Bronchial epithelial cell (primary cell): ENCODE measurements around the gene SPATA33. TPM values are rescaled to one million over a fixed set of nuclear protein-coding genes. Genes with fewer than 3 reads are reported as not detected.

Experiments used
- DNase-seq: peaks from one replicate; pipeline ENCODE4 v3.0.0-alpha.2; 2010; ENCODE audit warnings: low read depth
- FAIRE-seq: peaks from 2 replicates; lab custom pipeline; 2011; peaks lifted over from hg19 to GRCh38; lab: Jason Lieb, UNC
- H3K27me3 ChIP-seq: 2 replicates; pipeline ENCODE4 v1.5.1; 2011; ENCODE audit warnings: low read length; ENCODE audit not compliant: control insufficient read depth, insufficient read depth
- H3K36me3 ChIP-seq: 2 replicates; pipeline ENCODE4 v1.5.1; 2011; ENCODE audit warnings: low read length; ENCODE audit not compliant: control insufficient read depth, insufficient read depth
- H3K4me3 ChIP-seq: 2 replicates; pipeline ENCODE4 v1.5.1; 2011; ENCODE audit warnings: mild to moderate bottlenecking, low read depth, low read length, control low read depth
- total RNA-seq: library from RNA; depleted of rRNA; stranded (reverse); fragments of >200 nt; gene quantifications from 2 replicates; pipeline ENCODE4 v1.2.1, GENCODE V29; 2014
- TF ChIP-seq, protein P1 (sequence below): IDR thresholded peaks from 2 replicates; pipeline ENCODE4 v1.5.1; 2011; ENCODE audit warnings: mild to moderate bottlenecking, moderate library complexity, low read length, control low read depth, inconsistent platforms; ENCODE audit not compliant: insufficient read depth, severe bottlenecking

SPATA33 gene
- total RNA-seq, 1 donor from 2014 or later: 1.3 TPM

DNA sequence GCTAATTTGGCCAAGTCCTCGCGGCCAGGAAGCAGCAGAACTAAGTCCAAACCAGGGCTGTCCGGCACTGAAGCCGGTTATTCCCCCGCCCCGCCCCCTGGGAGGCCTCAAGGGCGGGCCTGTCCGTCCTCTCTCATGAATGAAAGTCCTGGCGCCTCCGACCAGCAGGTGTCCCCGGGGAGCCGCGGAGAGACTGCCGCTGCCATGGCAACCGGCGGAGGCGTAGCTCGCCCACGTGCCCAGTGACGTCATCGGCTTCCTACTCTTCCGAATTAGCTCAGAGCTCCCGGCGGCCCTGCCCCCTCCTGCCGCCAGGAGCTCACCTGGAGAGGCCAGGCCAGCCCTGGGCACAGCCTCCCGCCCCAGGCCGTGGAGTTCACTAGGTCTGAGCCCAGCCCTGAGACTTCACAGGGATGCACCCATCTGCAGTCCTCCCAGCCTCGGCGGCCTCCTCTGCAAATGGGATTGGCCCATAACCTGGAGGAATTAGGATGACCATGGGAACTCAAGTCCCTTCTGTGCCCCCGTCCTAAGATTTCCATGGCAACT, 42.5 kb downstream of the SPATA33 start:
- Histone ChIP-seq H3K27me3 (no peaks in the 10 kb centered on the region), H3K36me3 (peaks cover 8% of the 10 kb centered on the region), H3K4me3 (peak overlapping the region; percentile 79)
- FAIRE-seq: no peak
- TF ChIP-seq, protein P1, sequence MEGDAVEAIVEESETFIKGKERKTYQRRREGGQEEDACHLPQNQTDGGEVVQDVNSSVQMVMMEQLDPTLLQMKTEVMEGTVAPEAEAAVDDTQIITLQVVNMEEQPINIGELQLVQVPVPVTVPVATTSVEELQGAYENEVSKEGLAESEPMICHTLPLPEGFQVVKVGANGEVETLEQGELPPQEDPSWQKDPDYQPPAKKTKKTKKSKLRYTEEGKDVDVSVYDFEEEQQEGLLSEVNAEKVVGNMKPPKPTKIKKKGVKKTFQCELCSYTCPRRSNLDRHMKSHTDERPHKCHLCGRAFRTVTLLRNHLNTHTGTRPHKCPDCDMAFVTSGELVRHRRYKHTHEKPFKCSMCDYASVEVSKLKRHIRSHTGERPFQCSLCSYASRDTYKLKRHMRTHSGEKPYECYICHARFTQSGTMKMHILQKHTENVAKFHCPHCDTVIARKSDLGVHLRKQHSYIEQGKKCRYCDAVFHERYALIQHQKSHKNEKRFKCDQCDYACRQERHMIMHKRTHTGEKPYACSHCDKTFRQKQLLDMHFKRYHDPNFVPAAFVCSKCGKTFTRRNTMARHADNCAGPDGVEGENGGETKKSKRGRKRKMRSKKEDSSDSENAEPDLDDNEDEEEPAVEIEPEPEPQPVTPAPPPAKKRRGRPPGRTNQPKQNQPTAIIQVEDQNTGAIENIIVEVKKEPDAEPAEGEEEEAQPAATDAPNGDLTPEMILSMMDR: peak; percentile 84
- peak; percentile 94 for DNase-seq

DNA sequence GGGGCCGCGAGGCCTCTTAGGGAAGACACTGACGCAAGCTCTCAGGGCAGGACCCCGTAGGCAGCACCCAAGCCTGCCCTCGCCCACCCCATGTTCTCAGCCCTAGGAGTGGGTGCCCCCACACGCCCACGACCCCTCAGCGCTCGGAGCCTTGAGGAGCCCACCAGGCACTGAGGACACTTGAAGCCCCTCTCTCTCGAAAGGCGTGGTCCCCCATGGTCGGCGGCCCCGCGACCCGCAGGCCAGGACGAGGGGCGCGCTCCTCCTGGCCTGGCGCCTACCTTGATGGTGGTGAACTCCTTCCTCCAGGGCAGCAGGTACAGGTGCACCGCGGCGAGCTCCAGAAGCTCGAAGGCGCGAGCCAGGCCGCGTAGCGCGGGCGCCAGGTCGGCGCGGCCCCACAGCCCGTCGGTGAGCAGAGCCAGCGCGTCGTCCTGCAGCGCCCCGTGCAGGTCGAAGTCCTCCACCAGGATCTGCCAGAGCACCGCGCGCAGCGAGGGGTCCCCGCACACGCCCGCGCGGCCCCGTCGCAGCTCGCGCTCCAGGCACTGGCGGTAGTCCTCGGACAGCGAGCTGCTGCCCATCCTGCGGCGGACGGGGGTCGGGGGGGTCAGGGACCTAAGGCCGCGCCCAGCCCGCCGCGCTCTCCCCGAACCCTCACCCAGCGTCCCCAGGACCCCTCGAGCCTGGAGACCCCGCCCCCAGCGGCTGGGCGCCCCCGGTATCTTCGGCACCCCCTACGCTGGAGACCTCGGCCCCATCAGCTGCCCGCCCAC, 43.2 kb downstream of the SPATA33 start:
- DNase-seq (peak; percentile 53), FAIRE-seq (no peak)
- H3K4me3 ChIP-seq: peak overlapping the region; percentile 79
- no peaks in the 10 kb centered on the region for H3K27me3 ChIP-seq
- TF ChIP-seq, protein P1: peak; percentile 57
- H3K36me3 ChIP-seq: peaks cover 4% of the 10 kb centered on the region

DNA sequence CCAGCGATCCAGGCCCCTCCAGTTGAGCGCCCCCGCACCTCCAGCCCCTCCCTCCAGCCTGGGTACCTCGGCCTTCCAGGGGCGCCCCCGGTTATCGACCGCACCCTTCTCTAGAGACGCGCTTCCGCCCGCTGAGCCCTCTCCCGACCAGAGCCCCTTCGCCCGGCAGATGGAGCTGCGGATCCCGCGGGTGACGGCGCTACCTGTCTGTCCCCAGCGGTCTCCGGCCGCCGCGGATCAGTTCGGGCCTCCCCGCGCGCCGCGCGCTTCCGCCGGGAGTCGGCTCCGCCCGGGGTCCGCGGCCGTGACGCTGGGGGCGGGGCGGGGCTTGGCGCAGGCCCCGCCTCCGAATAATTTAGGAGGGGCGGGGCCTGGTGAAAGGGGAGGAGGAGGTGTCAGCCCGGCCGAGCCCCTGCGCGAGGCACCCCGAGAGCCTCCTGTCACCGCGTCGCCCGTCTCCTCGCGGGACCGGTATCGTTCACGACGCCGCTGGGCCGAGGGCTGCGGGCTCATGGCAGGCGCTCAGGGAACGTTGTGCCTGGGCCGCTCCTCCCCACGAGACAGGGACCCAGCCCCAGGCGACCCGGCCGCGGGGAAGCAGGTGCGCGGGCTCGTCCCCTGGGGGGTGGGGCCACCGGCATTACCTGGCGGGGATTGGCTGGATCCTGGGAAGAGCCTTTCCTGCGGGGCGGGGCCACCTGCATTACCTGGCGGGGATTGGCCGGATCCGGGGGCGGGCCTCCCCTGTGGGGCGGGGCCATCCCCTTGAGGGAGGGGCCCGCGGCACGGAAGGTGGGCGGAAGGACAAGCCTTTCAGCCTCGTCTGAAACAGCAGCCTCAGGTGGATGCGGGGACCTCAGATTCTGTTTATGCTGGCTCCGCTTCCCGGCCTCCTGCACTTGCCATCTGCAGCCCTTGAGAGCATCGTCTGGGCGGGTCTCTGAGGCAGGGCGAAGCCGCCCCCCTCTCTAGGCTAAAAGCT, 44.1 kb downstream of the SPATA33 start, which contains the start of gene SPATA2L:
SPATA2L (minus strand) TSS at position 281 of the 982 bp plus-strand sequence. CDS start 473 bp downstream, outside the sequence.
- Histone ChIP-seq H3K4me3 (peak within 1 kb of the TSS; percentile 79), H3K27me3 (no peaks in the 10 kb centered on the region), H3K36me3 (peaks cover 2% of the 10 kb centered on the region)
- TF ChIP-seq, protein P1: peak; percentile 57
- no peak for FAIRE-seq
- peak; percentile 85 for DNase-seq

DNA sequence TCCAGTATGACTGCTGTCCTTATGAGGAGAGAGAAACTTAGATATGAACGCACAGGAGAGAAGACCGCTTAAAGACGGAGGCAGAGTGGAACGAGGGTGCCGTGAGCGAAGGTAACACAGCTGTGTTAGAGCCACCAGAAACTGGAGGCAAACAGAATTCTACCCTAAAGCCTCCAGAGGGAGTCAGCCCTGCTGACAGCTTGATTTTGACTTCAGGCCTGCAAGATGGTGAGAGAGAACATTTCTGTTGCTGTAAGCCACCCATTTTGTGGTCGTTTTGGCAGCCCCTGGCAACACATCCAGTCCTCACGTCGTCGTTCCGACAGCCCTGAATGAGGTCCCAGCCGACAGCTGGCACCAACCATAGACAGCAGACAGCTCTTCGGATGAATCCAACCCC, 46.6 kb downstream of the SPATA33 start:
- TF ChIP-seq, protein P1: no peak
- no peak for FAIRE-seq
- Histone ChIP-seq H3K36me3 (peaks cover 2% of the 10 kb centered on the region), H3K27me3 (no peaks in the 10 kb centered on the region), H3K4me3 (no peak overlapping the region)
- DNase-seq: no peak

DNA sequence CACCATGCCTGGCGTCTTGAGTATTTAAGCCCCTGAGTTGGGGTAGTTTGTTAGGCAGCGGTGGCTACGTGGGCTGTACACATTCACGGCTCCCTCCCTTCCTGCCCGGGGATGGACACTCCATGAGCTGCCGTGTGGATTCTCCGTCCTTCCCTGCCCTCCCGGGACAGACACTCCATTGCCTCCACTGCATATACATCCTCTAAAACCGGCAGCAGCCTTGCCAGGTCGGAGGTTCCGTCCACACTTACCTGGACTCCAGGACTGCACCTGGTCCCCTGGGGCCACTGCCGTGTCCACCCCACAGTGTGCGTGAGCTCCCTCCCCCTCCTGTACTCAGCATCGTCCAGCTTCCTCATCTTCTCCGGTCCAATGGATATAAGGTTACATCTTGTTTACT, 47.4 kb downstream of the SPATA33 start:
- FAIRE-seq (no peak), DNase-seq (no peak)
- Histone ChIP-seq H3K27me3 (no peaks in the 10 kb centered on the region), H3K4me3 (no peak overlapping the region), H3K36me3 (no peaks in the 10 kb centered on the region)
- TF ChIP-seq, protein P1: no peak
